ENCODE measurements around the gene CREB3L2. TPM values are rescaled to one million over a fixed set of nuclear protein-coding genes. Genes with fewer than 3 reads are reported as not detected.
A peak's percentile ranks its signal among the peaks of the same experiment; 100 is the strongest.
"Not testable (repeated sequence)": the region's sequence is repeated elsewhere in the genome, so short reads cannot be mapped to it uniquely, and the experiment has no call there.

Gene CREB3L2
- total and polyA plus RNA-seq, 8 donors: 5.8 to 258 (median 23.6) TPM

- TF ChIP-seq POLR2A (IDR thresholded peaks at IDR 0.05): no peak
- no peak for TF ChIP-seq POLR2AphosphoS5 (IDR thresholded peaks at IDR 0.05)
- no peak for TF ChIP-seq CTCF (IDR thresholded peaks at IDR 0.05)
- TF ChIP-seq EP300 (IDR thresholded peaks at IDR 0.05): no peak
- DNase-seq: peak; percentile 63 to 74
- no peaks in the 10 kb centered on the region for H3K27me3 ChIP-seq
- no peaks in the 10 kb centered on the region for H3K36me3 ChIP-seq
- H3K9me3 ChIP-seq: no peaks in the 10 kb centered on the region
- 23 to 43% (median 35%) methylated on average over 8 of the region's 8 CpGs for WGBS, 5 donors
- H3K4me3 ChIP-seq: no peak overlapping the region
- H3K4me1 ChIP-seq: peaks cover 27 to 93% (median 63%) of the 10 kb centered on the region in 4 donors
- peak overlapping the region in 4 of 5 donors; percentile 21 to 73 (median 62) for H3K27ac ChIP-seq
- intact Hi-C loops (cut with DNase I; ENCODE audit: low total_unique reads): no loop called here
Observed at GRCh38 chr7:137970253-137970975, 31.5 kb downstream of the CREB3L2 start.

- Histone ChIP-seq H3K4me3 (no peak overlapping the region), H3K27me3 (no peaks in the 10 kb centered on the region), H3K4me1 (peaks cover 29 to 93% (median 63%) of the 10 kb centered on the region in 4 donors), H3K27ac (peak overlapping the region in 4 of 5 donors; percentile 21 to 73 (median 62)), H3K36me3 (no peaks in the 10 kb centered on the region), H3K9me3 (no peaks in the 10 kb centered on the region)
- intact Hi-C loops (cut with DNase I; ENCODE audit: low total_unique reads): no loop called here
- 88 to 95% (median 92%) methylated on average over 1 of the region's 1 CpG for WGBS, 5 donors
- DNase-seq: no peak
- TF ChIP-seq EP300 (IDR thresholded peaks at IDR 0.05) (no peak), CTCF (IDR thresholded peaks at IDR 0.05) (no peak), POLR2AphosphoS5 (IDR thresholded peaks at IDR 0.05) (no peak), POLR2A (IDR thresholded peaks at IDR 0.05) (no peak)
Observed at GRCh38 chr7:137969828-137970227, 32.1 kb downstream of the CREB3L2 start.

- intact Hi-C loops (cut with DNase I; ENCODE audit: low total_unique reads): no loop called here
- Histone ChIP-seq H3K9me3 (no peaks in the 10 kb centered on the region), H3K27ac (no peak overlapping the region), H3K4me1 (peaks cover 29 to 88% (median 60%) of the 10 kb centered on the region in 4 donors), H3K4me3 (no peak overlapping the region), H3K27me3 (no peaks in the 10 kb centered on the region), H3K36me3 (no peaks in the 10 kb centered on the region)
- TF ChIP-seq EP300 (IDR thresholded peaks at IDR 0.05): no peak
- no peak for TF ChIP-seq POLR2AphosphoS5 (IDR thresholded peaks at IDR 0.05)
- TF ChIP-seq POLR2A (IDR thresholded peaks at IDR 0.05): no peak
- no peak for TF ChIP-seq CTCF (IDR thresholded peaks at IDR 0.05)
- no peak for DNase-seq
- 85 to 94% (median 89%) methylated on average over 4 of the region's 4 CpGs for WGBS, 5 donors
Observed at GRCh38 chr7:137968890-137969289, 33.0 kb downstream of the CREB3L2 start.

GRCh38 chr7:137968339-137968738 is 33.5 kb downstream of the CREB3L2 start:
- WGBS, 5 donors: 97 to 100% (median 98%) methylated on average over 4 of the region's 4 CpGs
- DNase-seq; H3K36me3 ChIP-seq; intact Hi-C loops (cut with DNase I; ENCODE audit: low total_unique reads); H3K4me3 ChIP-seq; H3K27ac ChIP-seq; H3K9me3 ChIP-seq; H3K27me3 ChIP-seq: not testable (repeated sequence)
- peaks cover 30 to 88% (median 62%) of the 10 kb centered on the region in 4 donors for H3K4me1 ChIP-seq
